Activated CD8-positive, alpha-beta T cell treated with anti-CD3 and anti-CD28 coated beads for 36 hours (primary cell): ENCODE measurements around the gene INSYN2A. TPM values are rescaled to one million over a fixed set of nuclear protein-coding genes. Genes with fewer than 3 reads are reported as not detected.

Experiments
- ATAC-seq: fragments of 200-7000 bp; cut with Tn5 transposase; one replicate; pipeline ENCODE4 v1.10.0; 2021; ENCODE audit warnings: mild to moderate bottlenecking, moderate library complexity
- CTCF ChIA-PET: fragments of 350-600 bp; sonication (Branson Sonifier 250); formaldehyde crosslinking; loops from one replicate; lab custom pipeline; 2021; ENCODE audit warnings: antibody characterized with exemption; lab: Charles Lee
- POLR2A ChIA-PET: fragments of 350-600 bp; sonication (Branson Sonifier 250); formaldehyde crosslinking; loops from one replicate; lab custom pipeline; 2021; ENCODE audit warnings: antibody characterized with exemption; lab: Charles Lee
- DNase-seq: peaks from one replicate; pipeline ENCODE4 v3.0.0-alpha.2; 2020
- H3K27ac Mint-ChIP-seq: one replicate; pipeline ENCODE4 v1.8.0; 2021; ENCODE audit warnings: mild to moderate bottlenecking, mixed read lengths
- H3K27me3 Mint-ChIP-seq: one replicate; pipeline ENCODE4 v1.8.0; 2021; ENCODE audit warnings: mixed read lengths
- H3K36me3 Mint-ChIP-seq: one replicate; pipeline ENCODE4 v1.8.0; 2021; ENCODE audit warnings: low read depth, mixed read lengths
- H3K4me1 Mint-ChIP-seq: one replicate; pipeline ENCODE4 v1.8.0; 2021; ENCODE audit warnings: low read depth, mixed read lengths
- H3K4me3 Mint-ChIP-seq: one replicate; pipeline ENCODE4 v1.8.0; 2021; ENCODE audit warnings: mild to moderate bottlenecking, moderate library complexity, mixed read lengths
- H3K9me3 Mint-ChIP-seq: one replicate; pipeline ENCODE4 v1.8.0; 2021; ENCODE audit warnings: mixed read lengths
- intact Hi-C: fragments of 100-400 bp; cut with micrococcal nuclease; formaldehyde crosslinking; loops from one replicate; pipeline ENCODE4 v1.10.0; 2022
- total RNA-seq, 2 experiments: library from RNA; stranded (reverse); gene quantifications; one replicate each; pipeline ENCODE4 v1.2.3, GENCODE V29; 2021
- TF ChIP-seq, protein P1 (sequence below): fragments of 200-600 bp; IDR thresholded peaks from one replicate; pipeline ENCODE4 v1.8.0; 2022; ENCODE audit warnings: antibody characterized with exemption, mild to moderate bottlenecking

INSYN2A gene
- total RNA-seq, 2 experiments from 2014 or later, result not detected

DNA sequence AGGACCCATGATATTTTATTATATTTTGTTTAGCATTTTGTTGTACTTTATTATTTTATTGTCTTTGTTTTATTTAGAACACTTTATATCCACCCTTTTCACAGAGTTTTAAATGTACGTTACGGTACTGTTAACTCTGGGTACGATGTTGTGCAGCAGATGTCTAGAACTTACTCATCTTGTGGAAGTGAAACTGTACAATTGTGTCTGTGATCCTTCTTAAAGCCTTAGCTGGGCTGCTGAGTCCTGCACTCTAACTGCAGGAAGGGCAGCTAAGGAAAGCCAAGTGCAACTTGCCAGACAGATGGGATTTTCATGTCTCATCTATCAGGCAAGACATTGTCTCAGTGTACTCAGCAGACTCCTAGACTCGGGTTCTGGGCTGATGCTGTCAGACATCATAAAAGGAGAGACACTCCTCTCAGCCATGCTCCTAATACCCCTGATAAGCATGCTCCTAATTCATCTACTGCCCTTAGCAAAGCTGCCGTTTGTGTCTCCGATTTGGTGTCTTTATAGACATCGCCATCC, 14.6 kb upstream of the INSYN2A start:
- ChIA-PET POLR2A (no interaction called here), CTCF (no interaction called here)
- H3K27ac Mint-ChIP-seq, result no peak overlapping the region
- H3K4me3 Mint-ChIP-seq, result no peak overlapping the region
- intact Hi-C loops, result no loop called here
- no peak for DNase-seq
- H3K9me3 Mint-ChIP-seq, result no peaks in the 10 kb centered on the region
- H3K27me3 Mint-ChIP-seq, result peaks cover 4% of the 10 kb centered on the region
- no peaks in the 10 kb centered on the region for H3K4me1 Mint-ChIP-seq
- TF ChIP-seq, protein P1, sequence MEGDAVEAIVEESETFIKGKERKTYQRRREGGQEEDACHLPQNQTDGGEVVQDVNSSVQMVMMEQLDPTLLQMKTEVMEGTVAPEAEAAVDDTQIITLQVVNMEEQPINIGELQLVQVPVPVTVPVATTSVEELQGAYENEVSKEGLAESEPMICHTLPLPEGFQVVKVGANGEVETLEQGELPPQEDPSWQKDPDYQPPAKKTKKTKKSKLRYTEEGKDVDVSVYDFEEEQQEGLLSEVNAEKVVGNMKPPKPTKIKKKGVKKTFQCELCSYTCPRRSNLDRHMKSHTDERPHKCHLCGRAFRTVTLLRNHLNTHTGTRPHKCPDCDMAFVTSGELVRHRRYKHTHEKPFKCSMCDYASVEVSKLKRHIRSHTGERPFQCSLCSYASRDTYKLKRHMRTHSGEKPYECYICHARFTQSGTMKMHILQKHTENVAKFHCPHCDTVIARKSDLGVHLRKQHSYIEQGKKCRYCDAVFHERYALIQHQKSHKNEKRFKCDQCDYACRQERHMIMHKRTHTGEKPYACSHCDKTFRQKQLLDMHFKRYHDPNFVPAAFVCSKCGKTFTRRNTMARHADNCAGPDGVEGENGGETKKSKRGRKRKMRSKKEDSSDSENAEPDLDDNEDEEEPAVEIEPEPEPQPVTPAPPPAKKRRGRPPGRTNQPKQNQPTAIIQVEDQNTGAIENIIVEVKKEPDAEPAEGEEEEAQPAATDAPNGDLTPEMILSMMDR, result no peak
- H3K36me3 Mint-ChIP-seq, result no peaks in the 10 kb centered on the region
- no peak for ATAC-seq

DNA sequence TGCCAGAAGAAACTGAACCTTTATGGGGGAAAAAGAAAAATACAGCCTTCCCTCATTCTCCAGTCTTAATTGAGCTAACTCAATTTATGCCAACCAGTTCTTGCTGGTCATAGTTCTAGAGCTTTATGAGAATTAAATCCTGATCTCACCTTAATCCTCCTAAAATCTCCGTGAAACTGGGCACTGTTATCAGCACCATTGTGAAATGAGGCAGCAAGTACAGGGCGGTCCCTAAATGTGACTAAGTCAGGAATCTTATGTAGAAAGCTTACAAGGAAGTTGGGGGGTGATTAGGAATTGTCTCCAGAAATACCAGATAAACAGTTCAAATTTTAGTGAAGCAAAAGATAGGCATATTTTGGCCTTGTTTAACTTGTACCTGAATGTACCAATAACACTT, 10.7 kb upstream of the INSYN2A start:
- POLR2A ChIA-PET, result no interaction called here
- Mint-ChIP-seq H3K36me3 (no peaks in the 10 kb centered on the region), H3K27me3 (no peaks in the 10 kb centered on the region), H3K4me1 (no peaks in the 10 kb centered on the region), H3K4me3 (no peak overlapping the region), H3K27ac (no peak overlapping the region), H3K9me3 (no peaks in the 10 kb centered on the region)
- CTCF ChIA-PET, result no interaction called here
- DNase-seq (no peak), ATAC-seq (no peak)
- TF ChIP-seq, protein P1, result no peak
- intact Hi-C loops, result no loop called here

DNA sequence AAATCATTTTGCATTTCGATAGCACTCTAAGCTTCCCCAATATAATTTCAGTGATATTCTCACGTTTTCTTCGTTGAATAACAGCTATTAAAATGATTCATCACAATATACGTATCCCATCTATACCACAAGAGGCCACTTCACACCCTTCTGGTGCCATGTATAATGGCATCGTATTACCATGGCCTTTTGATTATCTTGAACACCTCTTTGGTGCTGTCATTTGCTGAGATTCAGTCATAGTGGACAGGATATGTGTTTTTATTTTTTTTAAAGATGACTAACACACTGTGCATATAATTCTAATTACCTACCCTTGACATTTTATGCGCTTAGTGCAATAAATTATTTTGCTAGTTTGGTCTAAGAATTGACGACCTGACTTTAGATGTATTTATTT, 6.7 kb upstream of the INSYN2A start:
- no peak for ATAC-seq
- H3K9me3 Mint-ChIP-seq, result no peaks in the 10 kb centered on the region
- intact Hi-C loops, result no loop called here
- H3K4me3 Mint-ChIP-seq, result no peak overlapping the region
- ChIA-PET POLR2A (no interaction called here), CTCF (interaction anchor here (0.6 to 1.2 kb wide), 2 partner anchors 9 to 159 kb away, joined by 3 read pairs; no protein-coding TSS in a partner anchor)
- DNase-seq, result no peak
- TF ChIP-seq, protein P1, result no peak
- H3K36me3 Mint-ChIP-seq, result no peaks in the 10 kb centered on the region
- peaks cover 5% of the 10 kb centered on the region for H3K27me3 Mint-ChIP-seq
- no peaks in the 10 kb centered on the region for H3K4me1 Mint-ChIP-seq
- no peak overlapping the region for H3K27ac Mint-ChIP-seq

DNA sequence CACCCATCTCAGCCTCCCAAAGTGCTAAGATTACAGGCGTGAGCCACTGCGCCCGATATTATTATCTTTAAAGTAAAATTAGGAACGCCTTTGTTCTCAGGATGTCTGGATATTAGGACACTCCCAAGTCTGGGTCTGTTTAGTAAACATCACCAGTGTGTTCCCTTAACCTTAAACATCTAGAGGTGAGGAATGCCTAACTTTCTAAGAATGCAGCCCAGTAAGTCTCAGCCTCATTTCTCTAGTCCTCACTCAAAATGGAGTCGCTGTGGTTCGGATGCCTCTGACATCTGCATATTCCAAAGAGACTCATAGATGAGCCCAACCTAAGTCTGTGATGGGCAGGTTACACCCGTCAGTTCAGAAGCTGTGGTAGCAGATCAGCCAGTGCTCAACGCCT, 4.3 kb upstream of the INSYN2A start:
- H3K27ac Mint-ChIP-seq, result no peak overlapping the region
- DNase-seq, result no peak
- H3K4me1 Mint-ChIP-seq, result peaks cover 1% of the 10 kb centered on the region
- H3K27me3 Mint-ChIP-seq, result peaks cover 18% of the 10 kb centered on the region
- intact Hi-C loops, result no loop called here
- no peak for ATAC-seq
- TF ChIP-seq, protein P1, result no peak
- CTCF ChIA-PET, result no interaction called here
- POLR2A ChIA-PET, result no interaction called here
- no peaks in the 10 kb centered on the region for H3K9me3 Mint-ChIP-seq
- H3K4me3 Mint-ChIP-seq, result no peak overlapping the region
- H3K36me3 Mint-ChIP-seq, result no peaks in the 10 kb centered on the region

DNA sequence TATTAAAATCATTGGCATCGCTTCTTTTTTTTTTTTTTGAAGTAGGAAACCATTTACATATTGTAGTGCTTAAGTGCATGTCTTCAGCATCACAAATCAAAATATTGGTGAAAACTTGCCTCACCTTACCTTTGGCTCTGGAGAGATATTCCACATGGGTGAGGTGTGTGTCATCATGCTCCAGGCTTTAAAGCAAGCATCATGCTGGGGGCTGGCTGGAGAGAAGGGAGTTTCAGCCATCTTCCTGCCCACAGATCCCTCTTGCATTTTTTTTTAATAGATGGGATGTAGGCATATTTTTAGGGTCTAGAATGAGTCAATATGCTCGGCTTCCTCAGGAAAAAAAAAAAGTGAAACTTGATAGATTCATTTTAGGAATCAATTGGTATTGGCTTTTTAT, 2.3 kb upstream of the INSYN2A start:
- Mint-ChIP-seq H3K27me3 (peaks cover 27% of the 10 kb centered on the region), H3K9me3 (no peaks in the 10 kb centered on the region)
- CTCF ChIA-PET, result interaction anchor here (0.7 kb wide), 1 partner anchor 275 kb away, joined by 3 read pairs; no protein-coding TSS in a partner anchor

More for the DNA sequence above, 2.3 kb upstream of the INSYN2A start:
- Mint-ChIP-seq H3K27ac (no peak overlapping the region), H3K4me3 (no peak overlapping the region), H3K4me1 (peaks cover 1% of the 10 kb centered on the region), H3K36me3 (no peaks in the 10 kb centered on the region)
- ATAC-seq (no peak), DNase-seq (no peak)
- TF ChIP-seq, protein P1, result no peak
- POLR2A ChIA-PET, result no interaction called here
- intact Hi-C loops, result no loop called here
